Kidney (tissue), 22 donors: ENCODE results near the gene CETN3. TPM values are rescaled to one million over a fixed set of nuclear protein-coding genes. Genes with fewer than 3 reads are reported as not detected.

Experiments
- DNase-seq, 5 donors: peaks; one replicate each; pipeline ENCODE4 v3.0.0-alpha.2; 2013 to 2020
- FAIRE-seq: peaks from 2 replicates; lab custom pipeline; 2012; peaks lifted over from hg19 to GRCh38; lab: Jason Lieb, UNC
- H3K27ac ChIP-seq, 2 donors: one replicate each; pipeline ENCODE4 v1.7.0; 2013; ENCODE audit warnings: low read depth in 2 of 2, low read length in 2 of 2, inconsistent platforms in 1 of 2
- H3K27me3 ChIP-seq: one replicate; pipeline ENCODE4 v1.7.1; 2013; ENCODE audit warnings: low read length, inconsistent platforms; ENCODE audit not compliant: control insufficient read depth, insufficient read depth
- H3K36me3 ChIP-seq, 3 donors: one replicate each; pipeline versions ENCODE4 v1.7.0 to v1.7.1; 2013; ENCODE audit warnings: low read length in 3 of 3, control low read depth in 1 of 3, inconsistent platforms in 1 of 3; ENCODE audit not compliant: insufficient read depth in 3 of 3, control insufficient read depth in 2 of 3
- H3K4me1 ChIP-seq, 3 donors: one replicate each; pipeline versions ENCODE4 v1.7.0 to v1.7.1; 2013; ENCODE audit warnings: low read length in 3 of 3, inconsistent platforms in 1 of 3, low read depth in 1 of 3; ENCODE audit not compliant: control insufficient read depth in 2 of 3, insufficient read depth in 2 of 3
- H3K4me3 ChIP-seq, 3 donors: one replicate each; pipeline versions ENCODE4 v1.7.0 to v1.8.1; 2013; ENCODE audit warnings: low read length in 3 of 3, control low read depth in 1 of 3, inconsistent platforms in 1 of 3
- H3K9ac ChIP-seq, 3 donors: one replicate each; pipeline versions ENCODE4 v1.7.0 to v1.7.1; 2013; ENCODE audit warnings: low read length in 3 of 3, control low read depth in 1 of 3, inconsistent platforms in 1 of 3
- H3K9me3 ChIP-seq, 3 donors: one replicate each; pipeline versions ENCODE4 v1.7.0 to v1.7.1; 2013; ENCODE audit warnings: low read length in 3 of 3, control low read depth in 1 of 3, inconsistent platforms in 1 of 3; ENCODE audit not compliant: control insufficient read depth in 2 of 3, insufficient read depth in 1 of 3
- CTCF ChIP-seq: IDR thresholded peaks from 3 replicates; pipeline ENCODE4 v1.5.1; 2012; ENCODE audit warnings: mild to moderate bottlenecking, moderate library complexity, borderline replicate concordance; ENCODE audit not compliant: insufficient read depth; ENCODE audit errors: extremely low read depth
- intact Hi-C: fragments of 100-400 bp; cut with DNase I; formaldehyde crosslinking; loops from one replicate; pipeline ENCODE4 v1.11.1; 2022
- long read RNA-seq, 10 donors: library from polyadenylated mRNA in 1 of 10; unstranded in 1 of 10; transcript quantifications; one replicate each; pipeline ENCODE4 v2.0.0 and lab custom pipeline, GENCODE V29; 2021 to 2026
- polyA plus RNA-seq: library from polyadenylated mRNA; stranded (reverse); fragments of 350-450 nt; fragmentation: Illumina TruSeq; extraction: RNeasy Lipid Tissue Mini Kit (QIAGEN cat#74804); gene quantifications from one replicate; pipeline ENCODE4 v1.2.3, GENCODE V29; 2014; ENCODE audit warnings: low read depth, low replicate concordance; ENCODE audit not compliant: insufficient read depth
- total RNA-seq: library from RNA; stranded (reverse); fragmentation: NEBNext Ultra II Directional; extraction: Animal tissue kit (Norgen Biotek cat#: 25700); gene quantifications from one replicate; pipeline ENCODE4 v1.2.1, GENCODE V29; 2021
- donor health status: control.
- donor health status: control.
- donor health status: control.
- donor health status: control.
- donor health status: control.
- donor health status: DM: yes; HTN: yes; CAD: no.
- donor health status: Normal renal cell carcinoma (clear cell type).

Gene CETN3
- total RNA-seq = 19.8 TPM
- 50.0 TPM for polyA plus RNA-seq
- long read RNA-seq, donor 1, transcript CETN3-201 (5 exons, 2,432 nt) = major isoform, 18 of 26 reads
- long read RNA-seq, donor 1, partial matches to known transcripts = 0 of 26 reads
- long read RNA-seq, donor 1, other reads (novel, unspliced or antisense) = 0 of 26 reads
- long read RNA-seq, donor 2, transcript CETN3-204 (4 exons, 867 nt) = minor isoform, 6 of 38 reads
- long read RNA-seq, donor 2, transcript CETN3-201 (5 exons, 2,432 nt) = major isoform, 26 of 38 reads
- long read RNA-seq, donor 2, partial matches to known transcripts = 6 of 38 reads
- long read RNA-seq, donor 2, other reads (novel, unspliced or antisense) = 0 of 38 reads
- long read RNA-seq, donor 3, transcript CETN3-204 (4 exons, 867 nt) = minor isoform, 8 of 57 reads
- long read RNA-seq, donor 3, transcript CETN3-201 (5 exons, 2,432 nt) = major isoform, 36 of 57 reads
- long read RNA-seq, donor 3, partial matches to known transcripts = 10 of 57 reads
- long read RNA-seq, donor 3, other reads (novel, unspliced or antisense) = 0 of 57 reads
- long read RNA-seq, donor 4, transcript CETN3-201 (5 exons, 2,432 nt) = major isoform, 28 of 30 reads
- long read RNA-seq, donor 4, partial matches to known transcripts = 0 of 30 reads
- long read RNA-seq, donor 4, other reads (novel, unspliced or antisense) = 0 of 30 reads
- long read RNA-seq, donor 5, partial matches to known transcripts = 0 of 3 reads
- long read RNA-seq, donor 5, other reads (novel, unspliced or antisense) = 0 of 3 reads
- long read RNA-seq, donor 6, transcript CETN3-201 (5 exons, 2,432 nt) = major isoform, 44 of 65 reads
- long read RNA-seq, donor 6, partial matches to known transcripts = 7 of 65 reads
- long read RNA-seq, donor 6, other reads (novel, unspliced or antisense) = 5 of 65 reads
- long read RNA-seq, donor 7, transcript CETN3-201 (5 exons, 2,432 nt) = major isoform, 10 of 16 reads
- long read RNA-seq, donor 7, partial matches to known transcripts = 4 of 16 reads
- long read RNA-seq, donor 7, other reads (novel, unspliced or antisense) = 1 of 16 reads
- long read RNA-seq, donor 8, transcript CETN3-201 (5 exons, 2,432 nt) = major isoform, 31 of 43 reads
- long read RNA-seq, donor 8, partial matches to known transcripts = 6 of 43 reads
- long read RNA-seq, donor 8, other reads (novel, unspliced or antisense) = 0 of 43 reads
- long read RNA-seq, donor 9, transcript CETN3-201 (5 exons, 2,432 nt) = major isoform, 9 of 12 reads
- long read RNA-seq, donor 9, partial matches to known transcripts = 0 of 12 reads
- long read RNA-seq, donor 9, other reads (novel, unspliced or antisense) = 0 of 12 reads
- long read RNA-seq, donor 10, transcript CETN3-205 (3 exons, 664 nt) = minor isoform, 5 of 18 reads
- long read RNA-seq, donor 10, transcript CETN3-201 (5 exons, 2,432 nt) = major isoform, 10 of 18 reads
- long read RNA-seq, donor 10, partial matches to known transcripts = 0 of 18 reads
- long read RNA-seq, donor 10, other reads (novel, unspliced or antisense) = 0 of 18 reads

- Histone ChIP-seq H3K27ac (peak within 1 kb of the TSS; percentile 97 to 98), H3K9me3 (no peaks in the 10 kb centered on the region), H3K36me3 (peaks cover 0 to 3% (median 3%) of the 10 kb centered on the region in 3 donors), H3K27me3 (no peaks in the 10 kb centered on the region), H3K4me3 (peak within 1 kb of the TSS; percentile 93 to 100 (median 98)), H3K9ac (peak within 1 kb of the TSS; percentile 96 to 100 (median 98)), H3K4me1 (peaks cover 0 to 4% (median 3%) of the 10 kb centered on the region in 3 donors)
- DNase-seq = peak; percentile 96 to 98 (median 98)
- FAIRE-seq = peak; percentile 76
- intact Hi-C loops = no loop called here
- no peak for TF ChIP-seq CTCF
Observed at GRCh38 chr5:90409318-90410177, at the start of gene CETN3. Gene CETN3, minus strand, starts transcription at chr5:90409756. Its CDS starts 95 bp downstream, at chr5:90409661.

- DNase-seq = no peak
- no peak overlapping the region for H3K27ac ChIP-seq
- no peaks in the 10 kb centered on the region for H3K36me3 ChIP-seq
- no peak overlapping the region for H3K4me3 ChIP-seq
- no peak overlapping the region for H3K9ac ChIP-seq
- intact Hi-C loops = no loop called here
- no peaks in the 10 kb centered on the region for H3K4me1 ChIP-seq
- FAIRE-seq = no peak
- no peaks in the 10 kb centered on the region for H3K9me3 ChIP-seq
- no peaks in the 10 kb centered on the region for H3K27me3 ChIP-seq
- no peak for TF ChIP-seq CTCF
Observed at GRCh38 chr5:90446961-90447360, 37.4 kb upstream of the CETN3 start.
